Activated CD4-positive, alpha-beta memory T cell treated with anti-CD3 and anti-CD28 coated beads, Interleukin-2, amount 10 ng/mL, durations not matched to agents 7 days and 5 days (primary cell): ENCODE measurements around the gene NOVA2. TPM values are rescaled to one million over a fixed set of nuclear protein-coding genes. Genes with fewer than 3 reads are reported as not detected.

Experiments
- CTCF ChIA-PET: fragments of 350-600 bp; sonication (Branson Sonifier 250); formaldehyde crosslinking; loops from one replicate; lab custom pipeline; 2021; ENCODE audit warnings: antibody characterized with exemption, inconsistent platforms; lab: Charles Lee
- POLR2A ChIA-PET: fragments of 350-600 bp; sonication (Branson Sonifier 250); formaldehyde crosslinking; loops from one replicate; lab custom pipeline; 2021; ENCODE audit warnings: antibody characterized with exemption; lab: Charles Lee
- DNase-seq: peaks from one replicate; pipeline ENCODE4 v3.0.0-alpha.2; 2020
- H3K27ac Mint-ChIP-seq: one replicate; pipeline ENCODE4 v1.8.0; 2021; ENCODE audit warnings: mild to moderate bottlenecking, mixed read lengths
- H3K27me3 Mint-ChIP-seq: one replicate; pipeline ENCODE4 v1.8.0; 2021; ENCODE audit warnings: mixed read lengths
- H3K36me3 Mint-ChIP-seq: one replicate; pipeline ENCODE4 v1.8.0; 2021; ENCODE audit warnings: low read depth, mixed read lengths
- H3K4me1 Mint-ChIP-seq: one replicate; pipeline ENCODE4 v1.8.0; 2021; ENCODE audit warnings: mixed read lengths
- H3K4me3 Mint-ChIP-seq: one replicate; pipeline ENCODE4 v1.8.0; 2021; ENCODE audit warnings: mild to moderate bottlenecking, mixed read lengths
- H3K9me3 Mint-ChIP-seq: one replicate; pipeline ENCODE4 v1.8.0; 2021; ENCODE audit warnings: mixed read lengths
- total RNA-seq, 2 experiments: library from RNA; stranded (reverse); gene quantifications; one replicate each; pipeline ENCODE4 v1.2.3, GENCODE V29; 2021

Gene NOVA2
- total RNA-seq, 2 experiments from 2014 or later = 0.15 to 0.30 TPM

GRCh38 chr19:46016426-46017094 lies 42.9 kb upstream of the NOVA2 start:
- H3K4me1 Mint-ChIP-seq = peaks cover 18% of the 10 kb centered on the region
- peaks cover 15% of the 10 kb centered on the region for H3K27me3 Mint-ChIP-seq
- ChIA-PET POLR2A (interaction anchor here (0.9 to 1.5 kb wide), 2 partner anchors 12 to 113 kb away, joined by 4 read pairs; no protein-coding TSS in a partner anchor), CTCF (interaction anchor here (0.6 to 1.5 kb wide), 11 partner anchors 9 to 247 kb away, joined by 3 to 13 read pairs (median 4); partner anchors contain the start of genes IRF2BP1, MYPOP and SIX5)
- DNase-seq = peak; percentile 84
- H3K27ac Mint-ChIP-seq = peak overlapping the region; percentile 37
- H3K9me3 Mint-ChIP-seq = no peaks in the 10 kb centered on the region
- H3K36me3 Mint-ChIP-seq = no peaks in the 10 kb centered on the region
- peak overlapping the region; percentile 77 for H3K4me3 Mint-ChIP-seq

GRCh38 chr19:46015687-46016425 lies 42.2 kb upstream of the NOVA2 start:
- ChIA-PET POLR2A (interaction anchor here (1.5 kb wide), 1 partner anchor 12 kb away, joined by 4 read pairs; no protein-coding TSS in a partner anchor), CTCF (interaction anchor here (1.0 kb wide), 1 partner anchor 130 kb away, joined by 4 read pairs; the partner anchor contains the start of gene IRF2BP1)
- peak; percentile 59 for DNase-seq
- Mint-ChIP-seq H3K4me3 (peak overlapping the region; percentile 77), H3K27me3 (peaks cover 13% of the 10 kb centered on the region), H3K36me3 (no peaks in the 10 kb centered on the region), H3K27ac (peak overlapping the region; percentile 37), H3K4me1 (peaks cover 18% of the 10 kb centered on the region), H3K9me3 (no peaks in the 10 kb centered on the region)

DNA sequence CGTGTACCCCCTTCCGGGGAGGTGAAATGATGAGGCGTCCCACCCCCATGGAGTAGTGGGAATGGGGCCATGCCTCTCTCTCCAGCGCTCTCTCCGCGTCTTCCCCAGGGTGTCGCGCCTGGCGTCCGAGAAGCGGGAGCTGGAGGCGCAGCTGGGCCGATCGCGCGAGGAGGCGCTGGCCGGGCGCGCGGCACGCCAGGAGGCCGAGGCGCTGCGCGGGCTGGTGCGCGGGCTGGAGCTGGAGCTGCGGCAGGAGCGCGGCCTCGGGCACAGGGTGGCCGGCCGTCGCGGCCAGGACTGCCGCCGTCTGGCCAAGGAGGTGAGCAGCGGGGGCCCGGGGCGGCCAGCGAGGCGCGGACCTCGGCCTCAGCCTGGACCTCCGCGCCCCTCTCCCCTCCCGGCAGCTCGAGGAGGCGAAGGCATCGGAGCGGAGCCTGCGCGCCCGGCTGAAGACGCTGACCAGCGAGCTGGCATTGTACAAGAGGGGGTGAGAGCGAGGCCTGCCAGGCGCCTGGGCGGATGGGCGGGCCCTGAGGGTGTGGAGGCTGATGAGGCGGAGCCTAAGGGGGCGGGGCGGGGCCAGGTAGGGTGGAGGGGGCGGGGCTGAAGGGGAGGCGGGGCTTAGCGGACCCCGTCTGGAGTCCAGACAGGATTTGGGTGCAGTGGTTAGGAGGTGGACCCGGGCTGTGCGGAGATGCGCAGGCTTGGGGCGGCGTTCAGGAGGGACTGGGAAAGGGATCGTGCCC lies 41.4 kb upstream of the NOVA2 start:
- POLR2A ChIA-PET = interaction anchor here (0.6 kb wide), 1 partner anchor 124 kb away, joined by 4 read pairs; no protein-coding TSS in a partner anchor
- H3K27ac Mint-ChIP-seq = no peak overlapping the region

DNA sequence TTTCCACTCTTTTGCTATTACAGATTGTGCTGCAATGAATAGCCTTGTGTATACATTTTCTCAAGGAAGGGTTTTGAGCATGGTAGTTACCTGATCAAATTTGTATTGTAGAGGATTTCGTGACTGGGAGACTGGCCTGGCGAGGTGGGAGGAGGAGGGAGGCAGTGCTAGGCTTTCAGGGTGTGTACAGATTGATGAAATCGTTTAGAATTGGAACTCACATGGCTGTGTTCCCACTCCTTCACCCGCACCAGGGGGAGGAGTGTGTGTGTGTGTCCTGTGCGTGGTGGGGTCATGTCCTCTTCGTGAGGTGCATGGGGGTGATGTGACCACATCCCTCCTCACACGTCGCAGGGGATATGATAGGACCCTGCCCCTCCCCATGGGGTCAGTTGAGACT lies 40.9 kb upstream of the NOVA2 start:
- H3K4me3 Mint-ChIP-seq = peak overlapping the region; percentile 24
- POLR2A ChIA-PET = interaction anchor here (0.6 kb wide), 1 partner anchor 123 kb away, joined by 4 read pairs; no protein-coding TSS in a partner anchor
- H3K36me3 Mint-ChIP-seq = no peaks in the 10 kb centered on the region
- CTCF ChIA-PET = no interaction called here
- H3K27ac Mint-ChIP-seq = no peak overlapping the region
- H3K27me3 Mint-ChIP-seq = peaks cover 13% of the 10 kb centered on the region
- DNase-seq = no peak
- no peaks in the 10 kb centered on the region for H3K9me3 Mint-ChIP-seq
- H3K4me1 Mint-ChIP-seq = peaks cover 19% of the 10 kb centered on the region

More for the DNA sequence above, 41.4 kb upstream of the NOVA2 start:
- H3K4me1 Mint-ChIP-seq = peaks cover 18% of the 10 kb centered on the region
- no peaks in the 10 kb centered on the region for H3K9me3 Mint-ChIP-seq
- peak overlapping the region; percentile 72 for H3K4me3 Mint-ChIP-seq
- peaks cover 13% of the 10 kb centered on the region for H3K27me3 Mint-ChIP-seq
- no peaks in the 10 kb centered on the region for H3K36me3 Mint-ChIP-seq
- CTCF ChIA-PET = interaction anchor here (1.0 kb wide), 1 partner anchor 129 kb away, joined by 4 read pairs; the partner anchor contains the start of gene IRF2BP1
- peak; percentile 74 for DNase-seq

- ChIA-PET CTCF (interaction anchor here (0.7 to 1.8 kb wide), 6 partner anchors 14 to 255 kb away, joined by 3 to 7 read pairs (median 4); partner anchors contain the start of genes CCDC61, MYPOP and SIX5), POLR2A (interaction anchor here (1.0 kb wide), 1 partner anchor 10 kb away, joined by 3 read pairs; no protein-coding TSS in a partner anchor)
- DNase-seq = peak; percentile 73
- Mint-ChIP-seq H3K9me3 (no peaks in the 10 kb centered on the region), H3K27me3 (peaks cover 6% of the 10 kb centered on the region), H3K27ac (no peak overlapping the region), H3K4me3 (no peak overlapping the region), H3K4me1 (peaks cover 7% of the 10 kb centered on the region), H3K36me3 (no peaks in the 10 kb centered on the region)
Observed at GRCh38 chr19:46009530-46010510, 36.2 kb upstream of the NOVA2 start.

GRCh38 chr19:46006411-46006810 lies 32.7 kb upstream of the NOVA2 start:
- DNase-seq = no peak
- H3K36me3 Mint-ChIP-seq = peaks cover 3% of the 10 kb centered on the region
- no peaks in the 10 kb centered on the region for H3K9me3 Mint-ChIP-seq
- POLR2A ChIA-PET = no interaction called here
- no peak overlapping the region for H3K4me3 Mint-ChIP-seq
- no peak overlapping the region for H3K27ac Mint-ChIP-seq
- peaks cover 4% of the 10 kb centered on the region for H3K4me1 Mint-ChIP-seq
- no peaks in the 10 kb centered on the region for H3K27me3 Mint-ChIP-seq
- CTCF ChIA-PET = interaction anchor here (0.5 to 1.6 kb wide), 2 partner anchors 11 to 23 kb away, joined by 4 to 5 read pairs; partner anchors contain the start of gene CCDC61

DNA sequence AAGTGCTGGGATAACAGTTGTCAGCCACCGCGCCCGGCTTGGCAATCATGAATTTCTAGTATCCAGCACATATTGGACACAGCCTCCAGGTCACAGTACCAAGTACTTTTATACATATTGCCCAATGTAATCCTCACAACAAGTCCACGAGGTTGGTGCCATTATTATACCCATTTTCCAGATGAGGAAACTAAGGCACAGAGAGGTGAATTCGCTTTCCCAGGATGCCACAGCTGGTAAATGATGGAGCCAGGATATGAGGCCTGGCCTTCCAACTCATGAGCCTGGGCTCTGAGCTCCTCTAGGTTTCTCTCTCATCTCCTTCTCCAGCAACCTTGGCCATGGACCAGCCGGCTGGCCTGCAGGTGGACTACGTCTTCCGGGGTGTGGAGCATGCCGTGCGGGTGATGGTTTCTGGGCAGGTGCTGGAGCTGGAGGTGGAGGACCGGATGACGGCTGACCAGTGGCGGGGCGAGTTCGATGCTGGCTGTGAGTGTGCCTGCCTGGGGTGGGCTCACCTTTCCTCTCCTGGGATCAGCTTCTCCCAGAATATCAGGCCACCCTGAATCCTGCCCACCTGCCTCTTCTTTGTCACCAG lies 29.1 kb upstream of the NOVA2 start:
- ChIA-PET POLR2A (no interaction called here), CTCF (no interaction called here)
- peaks cover 7% of the 10 kb centered on the region for H3K27me3 Mint-ChIP-seq

GRCh38 chr19:46000491-46001246 lies 27.0 kb upstream of the NOVA2 start:
- H3K27ac Mint-ChIP-seq = no peak overlapping the region
- ChIA-PET POLR2A (no interaction called here), CTCF (no interaction called here)
- peak overlapping the region; percentile 69 for H3K4me3 Mint-ChIP-seq
- H3K27me3 Mint-ChIP-seq = peaks cover 7% of the 10 kb centered on the region
- peak; percentile 80 for DNase-seq
- peaks cover 31% of the 10 kb centered on the region for H3K4me1 Mint-ChIP-seq
- peaks cover 16% of the 10 kb centered on the region for H3K36me3 Mint-ChIP-seq
- no peaks in the 10 kb centered on the region for H3K9me3 Mint-ChIP-seq

More for the DNA sequence above, 29.1 kb upstream of the NOVA2 start:
- no peak for DNase-seq
- Mint-ChIP-seq H3K9me3 (no peaks in the 10 kb centered on the region), H3K36me3 (peaks cover 5% of the 10 kb centered on the region), H3K4me1 (peaks cover 31% of the 10 kb centered on the region), H3K27ac (no peak overlapping the region), H3K4me3 (no peak overlapping the region)

DNA sequence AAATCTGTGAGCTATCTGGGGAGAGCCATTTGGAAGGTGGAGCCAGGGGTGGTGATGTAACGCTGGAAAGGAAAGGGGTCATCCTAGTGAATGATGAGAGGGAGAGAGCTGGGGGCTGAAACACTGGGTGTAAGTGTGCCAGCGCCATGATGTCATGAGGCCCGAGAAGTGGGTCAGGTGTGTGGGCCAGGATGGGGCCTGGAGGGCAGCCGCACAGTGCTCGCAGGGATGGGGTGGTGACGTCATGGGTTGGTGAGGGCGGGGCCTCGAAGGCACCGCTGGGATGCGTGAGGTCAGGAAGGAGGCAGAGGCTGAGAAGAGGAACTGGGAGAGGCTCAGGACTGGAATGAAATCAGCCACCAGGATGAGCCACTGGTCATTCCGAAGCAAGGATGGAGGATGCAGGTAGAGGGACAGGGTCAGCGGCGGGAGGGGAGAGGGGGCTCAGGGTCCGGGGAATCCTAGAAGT lies 26.0 kb upstream of the NOVA2 start:
- Mint-ChIP-seq H3K4me3 (peak overlapping the region; percentile 19), H3K27ac (no peak overlapping the region), H3K27me3 (peaks cover 7% of the 10 kb centered on the region), H3K9me3 (no peaks in the 10 kb centered on the region), H3K4me1 (peaks cover 31% of the 10 kb centered on the region), H3K36me3 (peaks cover 16% of the 10 kb centered on the region)
- no peak for DNase-seq
- ChIA-PET CTCF (no interaction called here), POLR2A (no interaction called here)

DNA sequence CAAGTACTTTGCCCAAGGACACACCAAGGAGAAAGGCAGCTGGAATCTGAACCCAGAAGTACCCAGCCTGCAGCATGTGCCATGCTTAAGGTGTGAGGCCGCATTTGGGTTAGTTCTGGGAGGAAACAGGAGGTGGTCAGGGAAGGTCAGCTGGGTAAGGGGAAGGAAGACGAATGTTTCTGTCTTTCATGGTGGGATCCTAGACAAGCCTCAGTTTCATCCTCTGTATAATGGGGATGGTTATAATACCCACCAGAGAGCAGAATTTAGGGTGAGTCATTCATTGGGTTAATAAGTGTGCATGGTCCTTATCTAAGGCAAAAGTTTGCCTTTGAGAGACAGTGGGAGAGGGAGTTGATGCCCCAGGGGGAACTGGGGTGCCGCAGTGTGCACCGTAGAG lies 25.2 kb upstream of the NOVA2 start:
- peaks cover 32% of the 10 kb centered on the region for H3K4me1 Mint-ChIP-seq
- no peak for DNase-seq
- peaks cover 7% of the 10 kb centered on the region for H3K27me3 Mint-ChIP-seq
- POLR2A ChIA-PET = interaction anchor here (1.7 kb wide), 1 partner anchor 106 kb away, joined by 3 read pairs; no protein-coding TSS in a partner anchor
- H3K4me3 Mint-ChIP-seq = no peak overlapping the region
- no peaks in the 10 kb centered on the region for H3K9me3 Mint-ChIP-seq
- CTCF ChIA-PET = no interaction called here
- no peak overlapping the region for H3K27ac Mint-ChIP-seq
- H3K36me3 Mint-ChIP-seq = peaks cover 16% of the 10 kb centered on the region
